PC-3 (cell line): ENCODE data around the gene PTAFR.

ENCODE experiments used
- EZH2 ChIP-seq: fragments of 300-600 bp; sonication (generic); IDR thresholded peaks from one replicate; pipeline ENCODE4 v1.6.1; 2017; ENCODE audit warnings: antibody characterized with exemption, mild to moderate bottlenecking, low read length; ENCODE audit not compliant: unreplicated experiment
- EZH2phosphoT487 ChIP-seq: fragments of 300-600 bp; sonication (generic); IDR thresholded peaks from 2 replicates; pipeline ENCODE4 v1.6.1; 2018; ENCODE audit warnings: mild to moderate bottlenecking, antibody characterized with exemption, low read length, borderline replicate concordance
- TF ChIP-seq, protein P1 (sequence below): fragments of 300-600 bp; sonication (generic); conservative IDR thresholded peaks from 2 replicates; pipeline ENCODE4 v1.5.1; 2017; ENCODE audit warnings: antibody characterized with exemption, low read depth, mild to moderate bottlenecking, low read length

GRCh38 chr1:28150125-28150780, 26.2 kb downstream of the PTAFR start:
- TF ChIP-seq EZH2 (no peak), EZH2phosphoT487 (no peak)
- TF ChIP-seq, protein P1, sequence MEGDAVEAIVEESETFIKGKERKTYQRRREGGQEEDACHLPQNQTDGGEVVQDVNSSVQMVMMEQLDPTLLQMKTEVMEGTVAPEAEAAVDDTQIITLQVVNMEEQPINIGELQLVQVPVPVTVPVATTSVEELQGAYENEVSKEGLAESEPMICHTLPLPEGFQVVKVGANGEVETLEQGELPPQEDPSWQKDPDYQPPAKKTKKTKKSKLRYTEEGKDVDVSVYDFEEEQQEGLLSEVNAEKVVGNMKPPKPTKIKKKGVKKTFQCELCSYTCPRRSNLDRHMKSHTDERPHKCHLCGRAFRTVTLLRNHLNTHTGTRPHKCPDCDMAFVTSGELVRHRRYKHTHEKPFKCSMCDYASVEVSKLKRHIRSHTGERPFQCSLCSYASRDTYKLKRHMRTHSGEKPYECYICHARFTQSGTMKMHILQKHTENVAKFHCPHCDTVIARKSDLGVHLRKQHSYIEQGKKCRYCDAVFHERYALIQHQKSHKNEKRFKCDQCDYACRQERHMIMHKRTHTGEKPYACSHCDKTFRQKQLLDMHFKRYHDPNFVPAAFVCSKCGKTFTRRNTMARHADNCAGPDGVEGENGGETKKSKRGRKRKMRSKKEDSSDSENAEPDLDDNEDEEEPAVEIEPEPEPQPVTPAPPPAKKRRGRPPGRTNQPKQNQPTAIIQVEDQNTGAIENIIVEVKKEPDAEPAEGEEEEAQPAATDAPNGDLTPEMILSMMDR = no peak
